ENCODE measurements around the gene AGBL1. TPM values are rescaled to one million over a fixed set of nuclear protein-coding genes. Genes with fewer than 3 reads are reported as not detected.
"Not testable (repeated sequence)": the region's sequence is repeated elsewhere in the genome, so short reads cannot be mapped to it uniquely, and the experiment has no call there.

Gene AGBL1
- total RNA-seq, 2 experiments from 2014 or later = not detected

DNA sequence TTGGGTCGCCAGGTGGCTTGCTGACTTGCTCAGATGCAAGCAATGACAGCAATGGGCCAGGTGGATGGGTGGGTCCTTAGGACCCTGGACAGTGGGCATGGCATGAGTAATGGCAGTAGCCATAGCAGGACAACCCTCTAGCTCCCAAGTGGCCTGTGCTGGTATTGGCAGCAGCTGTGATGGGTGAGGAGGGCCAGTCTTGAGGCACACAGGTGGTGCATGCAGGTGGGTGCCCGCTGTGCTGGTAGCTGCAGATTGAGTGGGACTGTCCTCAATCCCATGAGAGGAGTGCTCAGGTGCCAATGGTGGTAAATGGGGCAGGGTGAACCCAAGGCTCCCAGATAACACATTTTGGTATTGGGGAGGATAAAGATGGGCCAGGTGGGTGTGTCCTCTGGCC is 24.2 kb downstream of the AGBL1 start:
- CTCF ChIA-PET = no interaction called here
- Mint-ChIP-seq H3K4me1 (ENCODE audit: low read depth) (no peaks in the 10 kb centered on the region), H3K36me3 (ENCODE audit: low read depth) (no peaks in the 10 kb centered on the region), H3K9me3 (peaks cover 10% of the 10 kb centered on the region), H3K27me3 (ENCODE audit: low read depth) (peaks cover 21% of the 10 kb centered on the region), H3K27ac (no peak overlapping the region), H3K4me3 (no peak overlapping the region)
- intact Hi-C loops (cut with micrococcal nuclease) = no loop called here
- no peak for DNase-seq

DNA sequence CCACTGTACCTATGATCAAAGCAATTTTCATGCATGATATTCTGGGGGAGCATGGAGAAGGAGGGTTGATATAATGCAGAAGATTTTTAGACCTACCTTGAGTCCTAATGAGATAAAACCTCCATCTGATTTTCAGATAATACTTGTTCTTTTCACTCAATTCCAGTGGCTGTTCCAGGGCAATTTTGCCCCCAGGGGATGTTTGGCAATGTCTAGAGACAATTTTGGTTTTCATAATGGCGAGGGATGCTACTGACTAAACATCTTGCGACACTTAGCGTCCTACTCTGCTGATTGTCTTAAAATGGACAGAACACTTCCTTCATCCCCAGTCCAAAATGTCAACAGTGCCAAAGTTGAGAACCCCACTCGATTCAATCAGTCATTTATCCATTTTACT is 26.6 kb downstream of the AGBL1 start:
- no peaks in the 10 kb centered on the region for H3K4me1 Mint-ChIP-seq (ENCODE audit: low read depth)
- H3K9me3 Mint-ChIP-seq = peaks cover 10% of the 10 kb centered on the region
- CTCF ChIA-PET = no interaction called here
- no peak for DNase-seq
- H3K27me3 Mint-ChIP-seq (ENCODE audit: low read depth) = peaks cover 22% of the 10 kb centered on the region
- no peak overlapping the region for H3K27ac Mint-ChIP-seq
- H3K36me3 Mint-ChIP-seq (ENCODE audit: low read depth) = no peaks in the 10 kb centered on the region
- intact Hi-C loops (cut with micrococcal nuclease) = no loop called here
- H3K4me3 Mint-ChIP-seq = no peak overlapping the region

DNA sequence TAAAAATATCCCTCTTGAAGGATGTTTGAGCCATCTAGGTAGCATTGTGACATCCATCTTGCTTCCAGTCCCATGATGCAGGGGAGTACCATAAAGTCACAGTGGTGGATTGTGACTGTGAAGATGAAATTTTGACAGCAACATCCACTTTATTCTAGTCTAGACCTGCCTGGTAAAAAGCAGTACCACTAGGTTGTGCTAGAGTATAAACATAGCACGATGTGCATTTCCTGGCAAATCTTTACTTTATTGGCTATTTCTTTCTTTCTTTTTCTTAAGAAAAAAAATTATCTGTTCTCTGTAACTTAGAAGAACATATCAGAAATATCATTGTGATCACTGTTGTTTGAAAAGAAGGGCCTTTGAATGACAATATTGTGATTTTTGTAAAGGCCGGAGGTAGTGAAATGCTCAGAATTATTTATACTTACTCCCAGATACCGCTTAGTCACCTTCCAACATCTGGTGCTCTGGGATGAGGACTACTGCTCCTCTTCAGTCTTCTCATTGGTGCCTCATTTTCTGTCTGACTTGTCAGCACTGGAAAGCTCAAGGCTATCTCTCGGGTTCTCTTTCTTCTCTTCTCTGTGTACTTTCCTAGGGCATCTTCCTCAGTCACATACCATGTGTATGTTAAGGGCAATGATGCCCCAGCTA is 35.6 kb downstream of the AGBL1 start:
- intact Hi-C loops (cut with micrococcal nuclease) = no loop called here
- CTCF ChIA-PET = no interaction called here

DNA sequence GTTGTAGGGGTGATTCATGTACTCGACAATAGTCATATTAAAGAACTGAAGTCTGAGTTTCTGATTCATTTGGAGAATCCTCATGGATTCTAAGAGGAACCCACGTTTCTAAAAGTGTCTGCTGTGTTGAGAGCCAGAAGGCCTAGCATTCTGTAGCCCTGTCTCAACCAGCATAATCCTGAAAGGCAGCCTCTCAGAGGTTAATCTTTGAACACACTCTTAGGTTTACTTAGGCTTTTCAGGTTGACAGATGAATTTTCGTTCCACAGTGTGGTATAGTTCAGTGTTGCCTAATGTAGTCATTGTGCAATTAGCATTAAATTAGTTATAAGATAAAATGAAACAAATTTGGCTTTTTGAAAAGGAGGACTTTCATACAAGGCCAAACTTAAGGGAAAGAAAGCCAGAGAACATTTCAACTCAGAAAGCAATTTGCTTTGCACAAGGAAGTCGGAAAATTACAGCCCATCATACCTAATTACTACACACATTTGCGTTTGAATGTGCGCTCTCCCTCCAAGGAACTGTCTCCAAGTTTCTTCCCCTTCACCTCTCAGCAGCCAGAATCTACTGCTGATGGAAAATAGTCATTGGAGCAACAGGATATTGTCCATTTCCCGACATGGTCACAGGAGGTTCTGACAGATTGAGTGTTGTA is 42.0 kb downstream of the AGBL1 start:
- Mint-ChIP-seq H3K27ac (no peak overlapping the region), H3K4me3 (no peak overlapping the region), H3K4me1 (ENCODE audit: low read depth) (no peaks in the 10 kb centered on the region), H3K27me3 (ENCODE audit: low read depth) (peaks cover 5% of the 10 kb centered on the region), H3K9me3 (no peaks in the 10 kb centered on the region), H3K36me3 (ENCODE audit: low read depth) (no peaks in the 10 kb centered on the region)
- intact Hi-C loops (cut with micrococcal nuclease) = no loop called here
- CTCF ChIA-PET = no interaction called here
- no peak for DNase-seq

More for the DNA sequence above, 35.6 kb downstream of the AGBL1 start:
- H3K27ac Mint-ChIP-seq = no peak overlapping the region
- no peaks in the 10 kb centered on the region for H3K36me3 Mint-ChIP-seq (ENCODE audit: low read depth)
- H3K4me3 Mint-ChIP-seq = no peak overlapping the region
- H3K4me1 Mint-ChIP-seq (ENCODE audit: low read depth) = no peaks in the 10 kb centered on the region
- peaks cover 8% of the 10 kb centered on the region for H3K27me3 Mint-ChIP-seq (ENCODE audit: low read depth)
- H3K9me3 Mint-ChIP-seq = no peaks in the 10 kb centered on the region
- no peak for DNase-seq

DNA sequence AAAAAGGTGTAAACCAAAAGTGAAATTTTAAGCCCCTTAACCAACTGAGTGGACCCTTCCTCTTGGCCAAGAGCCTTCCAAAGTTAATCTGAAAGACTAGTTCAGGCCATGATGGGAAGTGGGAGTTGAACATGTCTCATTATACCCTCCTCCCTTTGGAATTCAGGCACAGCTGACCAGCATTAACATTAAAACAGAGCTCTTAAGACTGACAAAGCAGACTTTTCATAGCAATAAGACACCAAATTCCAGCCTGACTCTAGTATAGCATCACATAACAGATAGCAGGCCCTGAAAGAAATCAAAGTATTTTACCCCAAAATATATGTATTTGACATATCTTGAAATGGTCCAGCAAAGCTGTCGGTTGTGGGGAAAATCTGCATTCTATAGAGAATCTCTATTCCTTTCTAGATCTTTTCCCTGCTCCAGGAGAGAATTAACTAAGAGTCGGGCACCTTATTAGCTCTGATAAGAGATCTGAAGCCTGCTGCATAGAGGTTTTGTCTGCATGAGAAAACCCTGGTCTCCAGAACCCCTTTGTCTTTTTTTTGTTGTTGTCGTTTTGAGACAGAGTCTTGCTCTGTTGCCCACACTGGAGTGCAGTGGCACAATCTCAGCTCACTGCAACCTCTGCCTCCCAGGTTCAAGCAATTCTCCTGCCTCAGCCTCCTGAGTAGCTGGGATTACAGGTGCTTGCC is 43.2 kb downstream of the AGBL1 start:
- H3K4me1 Mint-ChIP-seq (ENCODE audit: low read depth); H3K27ac Mint-ChIP-seq; H3K36me3 Mint-ChIP-seq (ENCODE audit: low read depth); DNase-seq; H3K9me3 Mint-ChIP-seq; CTCF ChIA-PET; H3K4me3 Mint-ChIP-seq; intact Hi-C loops (cut with micrococcal nuclease); H3K27me3 Mint-ChIP-seq (ENCODE audit: low read depth): not testable (repeated sequence)

DNA sequence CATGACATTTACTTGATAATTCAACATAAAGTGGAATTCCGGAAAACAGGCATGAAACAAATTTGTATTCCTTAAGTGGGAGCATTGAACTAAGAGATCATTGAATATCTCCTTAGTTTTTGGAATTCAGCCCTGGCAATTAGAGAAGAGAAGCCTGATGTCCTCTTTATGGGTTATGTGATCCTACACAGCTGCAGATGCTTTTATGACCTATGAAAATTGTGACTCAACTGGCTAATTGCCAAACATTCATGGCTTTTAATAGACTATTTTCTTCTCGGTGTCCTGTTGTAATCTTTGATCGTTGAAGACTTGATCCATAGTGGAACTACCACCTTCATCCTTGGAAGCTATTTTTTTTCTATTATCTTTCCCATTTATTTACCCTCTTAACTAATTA is 46.1 kb downstream of the AGBL1 start:
- H3K4me3 Mint-ChIP-seq = no peak overlapping the region
- intact Hi-C loops (cut with micrococcal nuclease) = no loop called here
- H3K36me3 Mint-ChIP-seq (ENCODE audit: low read depth) = no peaks in the 10 kb centered on the region
- no peak overlapping the region for H3K27ac Mint-ChIP-seq
- no peak for DNase-seq
- CTCF ChIA-PET = no interaction called here
- H3K4me1 Mint-ChIP-seq (ENCODE audit: low read depth) = no peaks in the 10 kb centered on the region
- peaks cover 5% of the 10 kb centered on the region for H3K27me3 Mint-ChIP-seq (ENCODE audit: low read depth)
- no peaks in the 10 kb centered on the region for H3K9me3 Mint-ChIP-seq

DNA sequence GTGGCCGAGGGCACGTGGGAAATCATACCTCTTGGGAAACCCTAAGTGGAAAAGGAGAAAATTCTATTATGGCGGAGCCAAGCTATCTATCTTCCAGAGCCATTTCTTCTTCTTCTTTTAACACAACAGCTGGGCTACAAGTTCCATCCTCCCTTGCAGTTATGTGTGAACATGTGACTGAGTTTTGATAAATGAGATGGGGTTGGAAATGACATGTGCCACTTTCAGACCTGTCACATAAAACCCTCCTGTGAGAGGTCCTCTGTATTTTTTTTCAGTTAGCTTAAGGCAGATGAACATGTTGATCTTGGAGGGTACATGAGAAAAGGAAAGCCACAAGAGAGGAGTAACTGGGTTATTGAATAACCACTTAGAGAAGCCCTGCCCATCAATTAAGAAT is 47.9 kb downstream of the AGBL1 start:
- H3K9me3 Mint-ChIP-seq = no peaks in the 10 kb centered on the region
- H3K36me3 Mint-ChIP-seq (ENCODE audit: low read depth) = no peaks in the 10 kb centered on the region
- CTCF ChIA-PET = interaction anchor here (1.1 kb wide), 1 partner anchor 273 kb away, joined by 3 read pairs; no protein-coding TSS in a partner anchor
- H3K4me1 Mint-ChIP-seq (ENCODE audit: low read depth) = no peaks in the 10 kb centered on the region
- peaks cover 5% of the 10 kb centered on the region for H3K27me3 Mint-ChIP-seq (ENCODE audit: low read depth)
- DNase-seq = no peak
- H3K27ac Mint-ChIP-seq = no peak overlapping the region
- intact Hi-C loops (cut with micrococcal nuclease) = no loop called here
- no peak overlapping the region for H3K4me3 Mint-ChIP-seq

DNA sequence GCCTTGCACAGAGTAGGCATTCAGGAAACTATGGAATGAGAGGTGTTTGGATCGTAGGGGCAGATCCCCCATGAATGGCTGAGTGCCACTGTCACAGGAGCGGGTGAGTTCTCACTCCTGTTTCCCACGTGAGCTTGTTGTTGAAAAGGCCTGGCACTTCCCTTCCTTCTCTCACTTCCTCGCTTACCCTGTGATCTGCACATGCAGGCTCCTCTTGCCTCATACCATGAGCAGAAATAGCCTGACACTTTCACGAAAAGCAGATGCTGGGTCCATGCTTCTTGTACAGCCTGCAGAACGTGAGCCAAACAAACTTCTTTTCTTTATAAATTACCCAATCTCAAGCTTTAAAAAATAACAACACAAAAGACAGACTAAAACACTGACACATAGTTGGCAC is 55.4 kb downstream of the AGBL1 start:
- Mint-ChIP-seq H3K36me3 (ENCODE audit: low read depth) (no peaks in the 10 kb centered on the region), H3K4me3 (no peak overlapping the region), H3K4me1 (ENCODE audit: low read depth) (no peaks in the 10 kb centered on the region), H3K9me3 (no peaks in the 10 kb centered on the region), H3K27me3 (ENCODE audit: low read depth) (peaks cover 2% of the 10 kb centered on the region), H3K27ac (no peak overlapping the region)
- intact Hi-C loops (cut with micrococcal nuclease) = no loop called here
- DNase-seq = no peak
- CTCF ChIA-PET = interaction anchor here (0.6 kb wide), 1 partner anchor 36 kb away, joined by 3 read pairs; no protein-coding TSS in a partner anchor

DNA sequence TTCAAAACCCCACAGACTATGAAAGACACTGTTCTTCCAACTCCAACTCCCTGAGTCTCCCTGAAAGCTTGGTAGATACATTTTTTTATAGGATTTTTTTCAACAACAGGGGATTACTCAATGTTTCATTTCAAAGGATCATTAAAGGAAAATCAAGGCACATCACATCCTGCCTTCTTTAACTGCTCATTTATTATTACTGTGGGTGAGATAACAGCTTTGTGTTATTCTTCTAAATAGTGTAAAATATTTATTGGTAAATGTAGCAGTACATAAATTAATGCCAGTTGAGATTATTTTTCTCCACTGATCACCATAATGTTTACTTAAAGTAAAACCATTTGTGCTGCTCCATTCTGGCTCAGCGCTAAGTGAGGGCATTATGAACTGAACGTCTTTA is 57.2 kb downstream of the AGBL1 start:
- no peaks in the 10 kb centered on the region for H3K36me3 Mint-ChIP-seq (ENCODE audit: low read depth)
- H3K27ac Mint-ChIP-seq = no peak overlapping the region
- peaks cover 7% of the 10 kb centered on the region for H3K27me3 Mint-ChIP-seq (ENCODE audit: low read depth)
- no peak for DNase-seq
- no peak overlapping the region for H3K4me3 Mint-ChIP-seq
- CTCF ChIA-PET = no interaction called here
- no peaks in the 10 kb centered on the region for H3K4me1 Mint-ChIP-seq (ENCODE audit: low read depth)
- no peaks in the 10 kb centered on the region for H3K9me3 Mint-ChIP-seq
- intact Hi-C loops (cut with micrococcal nuclease) = no loop called here

DNA sequence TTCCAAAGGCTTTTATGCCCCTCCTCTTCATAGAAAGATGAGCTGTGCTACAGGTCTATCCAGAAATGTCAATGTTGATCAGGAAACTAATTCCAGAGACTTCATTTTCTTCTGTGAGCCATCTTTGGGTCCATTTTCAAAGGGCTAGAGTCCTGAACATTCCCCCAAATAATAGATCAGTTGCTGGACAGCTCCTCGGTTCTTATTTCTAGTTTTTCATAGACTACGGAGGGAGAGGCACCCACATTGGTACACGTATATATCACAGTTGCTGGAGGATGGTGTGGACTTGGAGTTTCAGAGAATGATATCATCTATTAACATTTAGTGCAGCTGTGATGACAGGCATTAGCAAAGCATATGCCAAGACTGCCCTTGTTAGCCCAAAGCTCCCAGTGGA is 59.1 kb downstream of the AGBL1 start:
- Mint-ChIP-seq H3K4me3 (no peak overlapping the region), H3K36me3 (ENCODE audit: low read depth) (no peaks in the 10 kb centered on the region), H3K4me1 (ENCODE audit: low read depth) (no peaks in the 10 kb centered on the region), H3K27me3 (ENCODE audit: low read depth) (peaks cover 12% of the 10 kb centered on the region), H3K27ac (no peak overlapping the region), H3K9me3 (no peaks in the 10 kb centered on the region)
- intact Hi-C loops (cut with micrococcal nuclease) = no loop called here
- CTCF ChIA-PET = no interaction called here
- DNase-seq = no peak

DNA sequence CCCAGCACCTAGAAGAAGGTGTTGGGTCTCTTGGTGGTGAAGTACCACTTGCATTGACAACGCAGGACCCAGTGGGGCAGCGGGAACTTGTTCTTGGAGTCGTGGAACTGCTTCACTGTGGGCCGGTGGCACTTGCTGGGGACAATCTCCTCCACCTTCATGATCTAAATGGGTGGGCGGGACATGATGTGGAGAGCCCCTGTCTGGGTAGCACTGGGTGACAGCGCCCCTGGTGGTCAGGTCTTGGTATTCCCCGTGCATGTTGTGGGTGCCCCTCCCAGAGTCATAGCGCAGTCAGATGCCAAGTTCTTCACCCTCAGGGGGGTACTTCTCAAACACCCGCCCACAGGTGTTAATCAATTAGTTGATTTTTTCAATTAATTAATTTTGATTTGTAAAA is 60.2 kb downstream of the AGBL1 start:
- Mint-ChIP-seq H3K4me1 (ENCODE audit: low read depth) (no peaks in the 10 kb centered on the region), H3K4me3 (no peak overlapping the region), H3K9me3 (peaks cover 2% of the 10 kb centered on the region), H3K27me3 (ENCODE audit: low read depth) (peaks cover 17% of the 10 kb centered on the region), H3K27ac (no peak overlapping the region), H3K36me3 (ENCODE audit: low read depth) (no peaks in the 10 kb centered on the region)
- intact Hi-C loops (cut with micrococcal nuclease) = no loop called here
- CTCF ChIA-PET = no interaction called here
- DNase-seq = peak; percentile 32

DNA sequence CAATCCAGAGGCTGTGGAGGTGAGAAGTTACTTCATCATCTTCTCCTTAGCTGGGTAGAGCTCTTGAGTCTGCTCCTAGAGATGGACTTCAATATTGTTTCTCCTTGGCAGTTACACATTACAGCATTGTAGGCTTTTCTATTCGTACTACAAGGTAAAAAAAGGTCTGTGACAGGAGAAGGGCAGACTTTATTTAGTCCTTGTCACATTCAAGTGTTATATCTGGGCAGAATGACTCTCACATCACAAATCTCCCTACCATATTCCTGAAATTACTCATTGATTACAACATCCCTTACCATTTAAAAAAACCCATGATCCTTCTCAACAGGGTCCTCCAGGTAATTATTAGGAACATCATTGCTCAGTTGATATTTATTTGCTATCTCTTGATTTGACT is 75.0 kb downstream of the AGBL1 start:
- Mint-ChIP-seq H3K27me3 (ENCODE audit: low read depth) (peaks cover 2% of the 10 kb centered on the region), H3K36me3 (ENCODE audit: low read depth) (no peaks in the 10 kb centered on the region), H3K4me3 (no peak overlapping the region), H3K4me1 (ENCODE audit: low read depth) (no peaks in the 10 kb centered on the region), H3K9me3 (peaks cover 19% of the 10 kb centered on the region), H3K27ac (no peak overlapping the region)
- intact Hi-C loops (cut with micrococcal nuclease) = no loop called here
- CTCF ChIA-PET = no interaction called here
- DNase-seq = no peak

DNA sequence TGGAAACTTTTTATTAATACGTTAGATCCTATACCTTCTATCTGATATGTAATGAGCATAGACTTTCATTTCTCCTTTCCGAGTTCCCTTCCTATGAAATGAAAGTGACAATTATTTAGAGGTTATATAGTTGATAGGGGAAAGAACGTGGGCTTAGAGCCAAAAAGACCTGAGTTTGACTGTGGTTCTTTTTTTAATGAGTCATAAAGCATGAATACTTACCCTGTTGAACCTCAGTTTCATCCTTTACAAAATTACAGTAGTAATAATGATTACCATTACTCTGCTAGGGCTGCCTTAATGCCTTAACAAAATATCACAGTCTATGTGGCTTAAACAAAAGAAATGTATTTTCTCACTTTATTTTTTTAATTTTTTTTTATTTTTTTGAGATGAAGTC is 75.9 kb downstream of the AGBL1 start:
- CTCF ChIA-PET = no interaction called here
- intact Hi-C loops (cut with micrococcal nuclease) = no loop called here
- no peak for DNase-seq
- Mint-ChIP-seq H3K9me3 (peaks cover 14% of the 10 kb centered on the region), H3K4me1 (ENCODE audit: low read depth) (no peaks in the 10 kb centered on the region), H3K4me3 (no peak overlapping the region), H3K27ac (no peak overlapping the region), H3K27me3 (ENCODE audit: low read depth) (peaks cover 2% of the 10 kb centered on the region), H3K36me3 (ENCODE audit: low read depth) (no peaks in the 10 kb centered on the region)

Measured in activated naive CD4-positive, alpha-beta T cell treated with anti-CD3 and anti-CD28 coated beads for 36 hours (primary cell).